BLaER1 treated with 17β-estradiol and CSF1 and Interleukin-3, amounts not matched to agents 10 nM and 100 nM (cell line): Measurements from ENCODE around the gene UQCRC1.

Experiments used
- H3K27ac ChIP-seq, 11 experiments: shearing (Covaris generic); formaldehyde crosslinking; 2 replicates each; pipeline ENCODE4 v1.8.1; 2022
- H3K27me3 ChIP-seq, 11 experiments: shearing (Covaris generic); formaldehyde crosslinking; 2 replicates each; pipeline ENCODE4 v1.8.1; 2022
- H3K36me3 ChIP-seq, 11 experiments: shearing (Covaris generic); formaldehyde crosslinking; 2 replicates each; pipeline ENCODE4 v1.8.1; 2022
- H3K4me1 ChIP-seq, 10 experiments: shearing (Covaris generic); formaldehyde crosslinking; 2 replicates each; pipeline ENCODE4 v1.8.1; 2022
- H3K4me2 ChIP-seq, 11 experiments: shearing (Covaris generic); formaldehyde crosslinking; 2 replicates each; pipeline ENCODE4 v1.8.1; 2022
- H3K4me3 ChIP-seq, 10 experiments: shearing (Covaris generic); formaldehyde crosslinking; 2 replicates each; pipeline ENCODE4 v1.8.1; 2022
- H3K9ac ChIP-seq, 11 experiments: shearing (Covaris generic); formaldehyde crosslinking; 2 replicates each; pipeline ENCODE4 v1.8.1; 2022
- H3K9me3 ChIP-seq, 11 experiments: shearing (Covaris generic); formaldehyde crosslinking; replicated peaks in 1 of 11; 2 replicates each; pipeline ENCODE4 v1.8.1; 2022
- H4K20me1 ChIP-seq, 11 experiments: shearing (Covaris generic); formaldehyde crosslinking; 2 replicates each; pipeline ENCODE4 v1.8.1; 2022
- Cebpa-rat ChIP-seq, 11 experiments: shearing (Covaris generic); IDR thresholded peaks; 2 replicates each; pipeline ENCODE4 v1.8.1; 2022

Gene UQCRC1

DNA sequence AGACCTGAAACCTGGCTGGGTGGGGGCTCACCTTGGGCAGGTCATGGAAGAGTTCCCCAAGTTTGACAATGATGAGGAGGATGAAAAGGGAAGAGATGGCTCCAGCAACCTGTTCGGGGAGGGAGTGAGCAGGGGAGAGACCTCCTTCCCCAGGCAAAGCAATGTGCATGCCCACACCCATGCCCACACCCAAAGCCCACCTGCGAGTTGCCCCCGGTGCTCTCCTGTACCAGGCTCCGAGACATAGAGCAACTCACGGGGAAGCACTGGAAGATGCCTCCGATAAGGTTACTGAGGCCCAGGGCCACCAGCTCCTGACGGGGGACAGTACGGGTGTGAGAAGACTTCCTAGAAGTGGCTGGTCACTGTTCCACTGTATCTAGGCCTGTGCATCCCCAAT lies 21.0 kb upstream of the UQCRC1 start:
- peaks cover 33 to 87% (median 79%) of the 10 kb centered on the region in 11 experiments for H3K36me3 ChIP-seq
- no peak overlapping the region for H3K4me3 ChIP-seq
- H3K27ac ChIP-seq: no peak overlapping the region
- H4K20me1 ChIP-seq: peaks cover 0 to 58% (median 15%) of the 10 kb centered on the region in 11 experiments; a peak in 15 of 22 replicates
- no peak for TF ChIP-seq Cebpa-rat (IDR thresholded peaks at IDR 0.05)
- no peak overlapping the region for H3K4me2 ChIP-seq
- no peak overlapping the region for H3K9ac ChIP-seq
- H3K27me3 ChIP-seq: no peaks in the 10 kb centered on the region
- H3K9me3 ChIP-seq: no peaks in the 10 kb centered on the region
- H3K4me1 ChIP-seq: peaks cover 9 to 21% (median 15%) of the 10 kb centered on the region in 10 experiments

DNA sequence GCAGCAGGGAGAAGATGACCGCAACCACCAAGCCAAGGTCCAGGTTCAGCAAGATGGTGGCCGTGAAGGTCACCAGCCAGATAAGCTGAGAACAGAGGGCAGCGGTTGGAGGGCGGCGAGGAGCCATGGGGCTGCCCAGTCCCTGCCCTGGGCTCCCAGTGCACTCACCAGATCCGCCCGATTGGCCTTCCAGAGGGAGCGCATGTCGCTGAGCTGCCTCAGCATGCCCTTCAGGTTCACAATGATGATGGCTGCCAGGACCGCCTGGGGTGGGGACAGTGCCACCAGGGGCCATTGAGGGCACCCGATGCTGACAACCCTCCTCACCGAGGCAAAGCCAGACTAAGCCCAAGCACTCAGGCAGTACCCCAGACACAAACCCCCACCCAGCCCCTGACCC lies 20.4 kb upstream of the UQCRC1 start:
- Histone ChIP-seq H3K4me3 (no peak overlapping the region), H3K27me3 (no peaks in the 10 kb centered on the region), H3K9me3 (no peaks in the 10 kb centered on the region), H3K4me1 (peaks cover 9 to 20% (median 15%) of the 10 kb centered on the region in 10 experiments), H3K4me2 (no peak overlapping the region), H3K27ac (no peak overlapping the region), H4K20me1 (peaks cover 0 to 58% (median 15%) of the 10 kb centered on the region in 11 experiments; a peak in 15 of 22 replicates), H3K36me3 (peaks cover 33 to 92% (median 84%) of the 10 kb centered on the region in 11 experiments), H3K9ac (no peak overlapping the region)
- TF ChIP-seq Cebpa-rat (IDR thresholded peaks at IDR 0.05): no peak

- H3K27ac ChIP-seq: no peak overlapping the region
- no peak overlapping the region for H3K4me2 ChIP-seq
- no peaks in the 10 kb centered on the region for H3K27me3 ChIP-seq
- TF ChIP-seq Cebpa-rat (IDR thresholded peaks at IDR 0.05): no peak
- H3K4me3 ChIP-seq: no peak overlapping the region
- peaks cover 0 to 14% (median 4%) of the 10 kb centered on the region in 10 experiments; a peak in 10 of 20 replicates for H3K4me1 ChIP-seq
- no peak overlapping the region; a peak in 1 of 22 replicates for H3K9ac ChIP-seq
- peaks cover 33 to 94% (median 87%) of the 10 kb centered on the region in 11 experiments for H3K36me3 ChIP-seq
- no peaks in the 10 kb centered on the region for H3K9me3 ChIP-seq
- peaks cover 0 to 46% (median 4%) of the 10 kb centered on the region in 11 experiments; a peak in 10 of 22 replicates for H4K20me1 ChIP-seq
Observed at GRCh38 chr3:48628277-48629017, 19.0 kb upstream of the UQCRC1 start.

- Histone ChIP-seq H3K36me3 (peaks cover 19 to 69% (median 59%) of the 10 kb centered on the region in 11 experiments), H3K9ac (no peak overlapping the region), H3K9me3 (peaks cover 0 to 5% (median 0%) of the 10 kb centered on the region in 11 experiments; a peak in 1 of 22 replicates), H3K4me3 (no peak overlapping the region), H3K4me1 (peaks cover 0 to 20% (median 12%) of the 10 kb centered on the region in 10 experiments; a peak in 12 of 20 replicates), H3K27me3 (no peaks in the 10 kb centered on the region), H3K4me2 (no peak overlapping the region), H4K20me1 (peaks cover 0 to 19% (median 0%) of the 10 kb centered on the region in 11 experiments; a peak in 2 of 22 replicates), H3K27ac (no peak overlapping the region)
- TF ChIP-seq Cebpa-rat (IDR thresholded peaks at IDR 0.05): no peak
Observed at GRCh38 chr3:48625600-48625999, 16.2 kb upstream of the UQCRC1 start.

DNA sequence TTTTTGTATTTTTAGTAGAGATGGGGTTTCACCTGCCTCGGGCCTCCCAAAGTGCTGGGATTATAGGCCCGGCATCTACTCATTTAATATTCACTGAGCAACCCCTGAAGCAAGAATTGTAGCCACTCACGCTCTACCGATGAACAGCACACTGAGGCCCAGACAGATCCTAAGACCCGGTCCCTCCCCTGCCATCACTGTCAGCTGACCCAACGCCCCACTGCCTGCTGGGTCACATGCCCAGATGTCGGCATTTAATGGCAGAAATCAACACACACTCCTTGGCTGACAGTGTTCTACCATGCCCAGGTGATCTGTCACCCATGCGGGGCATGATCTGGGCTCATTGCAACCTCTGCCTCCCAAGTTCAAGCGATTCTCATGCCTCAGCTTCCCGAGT lies 15.3 kb upstream of the UQCRC1 start:
- Histone ChIP-seq H4K20me1 (peaks cover 0 to 19% (median 0%) of the 10 kb centered on the region in 11 experiments; a peak in 2 of 22 replicates), H3K27me3 (no peaks in the 10 kb centered on the region), H3K27ac (no peak overlapping the region), H3K36me3 (peaks cover 16 to 67% (median 52%) of the 10 kb centered on the region in 11 experiments), H3K4me1 (peaks cover 0 to 20% (median 12%) of the 10 kb centered on the region in 10 experiments; a peak in 12 of 20 replicates), H3K4me2 (no peak overlapping the region), H3K9me3 (peaks cover 0 to 13% (median 0%) of the 10 kb centered on the region in 11 experiments; a peak in 9 of 22 replicates), H3K9ac (no peak overlapping the region), H3K4me3 (no peak overlapping the region)
- no peak for TF ChIP-seq Cebpa-rat (IDR thresholded peaks at IDR 0.05)

DNA sequence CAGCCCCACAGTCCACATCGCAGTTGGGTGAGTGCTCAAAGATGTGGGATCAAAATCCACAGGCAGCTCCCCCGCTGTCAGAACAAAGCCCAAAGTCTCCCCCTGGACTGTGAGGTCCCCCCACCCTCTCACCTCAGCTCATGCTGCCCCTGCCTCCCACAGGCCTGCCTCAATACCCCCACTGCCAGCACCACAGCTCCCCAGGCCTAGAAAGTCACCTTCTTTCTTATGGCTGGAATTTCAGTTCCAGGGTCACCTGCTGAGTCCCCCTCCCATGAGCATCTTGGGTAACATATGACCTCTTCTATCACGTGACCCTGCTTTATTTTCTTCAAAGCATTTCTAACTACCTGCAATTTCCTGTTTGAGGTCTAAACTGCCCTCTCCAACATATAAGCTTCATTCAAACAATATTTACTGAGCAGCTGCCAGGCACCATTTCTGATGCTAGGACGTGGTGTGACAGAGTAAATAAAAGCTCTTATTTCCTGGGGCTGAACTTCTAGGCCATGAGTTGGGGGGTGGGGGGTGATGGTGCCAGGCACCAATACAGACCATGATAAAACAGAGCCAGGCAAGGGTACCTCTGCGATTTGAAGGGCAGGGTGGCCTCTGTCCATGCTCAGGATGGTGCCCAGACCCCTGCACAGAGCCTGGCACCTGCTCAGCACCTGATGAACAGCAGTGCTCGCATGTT lies 14.6 kb upstream of the UQCRC1 start:
- no peak overlapping the region for H3K27ac ChIP-seq
- peak overlapping the region in 2 of 11 experiments; percentile 39 to 45; a peak in 2 of 22 replicates for H3K4me2 ChIP-seq
- H4K20me1 ChIP-seq: peaks cover 0 to 19% (median 0%) of the 10 kb centered on the region in 11 experiments; a peak in 2 of 22 replicates
- peaks cover 0 to 21% (median 6%) of the 10 kb centered on the region in 11 experiments; a peak in 18 of 22 replicates for H3K9me3 ChIP-seq
- peaks cover 16 to 63% (median 47%) of the 10 kb centered on the region in 11 experiments for H3K36me3 ChIP-seq
- peaks cover 0 to 20% (median 12%) of the 10 kb centered on the region in 10 experiments; a peak in 12 of 20 replicates for H3K4me1 ChIP-seq
- H3K4me3 ChIP-seq: no peak overlapping the region
- no peaks in the 10 kb centered on the region for H3K27me3 ChIP-seq
- TF ChIP-seq Cebpa-rat (IDR thresholded peaks at IDR 0.05): no peak
- H3K9ac ChIP-seq: no peak overlapping the region

GRCh38 chr3:48621461-48621869 lies 12.0 kb upstream of the UQCRC1 start, which contains the start of gene TMEM89:
Gene TMEM89 (minus strand): TSS chr3:48621769. CDS start chr3:48621756, 13 bp downstream.
- peaks cover 24 to 46% (median 32%) of the 10 kb centered on the region in 11 experiments for H3K9me3 ChIP-seq
- no peak within 1 kb of the TSS for H3K4me3 ChIP-seq
- H3K27ac ChIP-seq: no peak within 1 kb of the TSS
- peaks cover 0 to 8% (median 0%) of the 10 kb centered on the region in 11 experiments; a peak in 1 of 22 replicates for H4K20me1 ChIP-seq
- H3K36me3 ChIP-seq: peaks cover 10 to 50% (median 39%) of the 10 kb centered on the region in 11 experiments
- 0 out of 22 replicates have a peak within 1 kb of the TSS, but pooled peaks of 1 of the 11 experiments have one; percentile 13 for H3K9ac ChIP-seq
- H3K4me1 ChIP-seq: peaks cover 0 to 18% (median 12%) of the 10 kb centered on the region in 10 experiments; a peak in 12 of 20 replicates
- H3K27me3 ChIP-seq: no peaks in the 10 kb centered on the region
- peak within 1 kb of the TSS in 7 of 11 experiments; percentile 12 to 46 (median 34); a peak in 3 of 22 replicates for H3K4me2 ChIP-seq
- TF ChIP-seq Cebpa-rat (IDR thresholded peaks at IDR 0.05): no peak

DNA sequence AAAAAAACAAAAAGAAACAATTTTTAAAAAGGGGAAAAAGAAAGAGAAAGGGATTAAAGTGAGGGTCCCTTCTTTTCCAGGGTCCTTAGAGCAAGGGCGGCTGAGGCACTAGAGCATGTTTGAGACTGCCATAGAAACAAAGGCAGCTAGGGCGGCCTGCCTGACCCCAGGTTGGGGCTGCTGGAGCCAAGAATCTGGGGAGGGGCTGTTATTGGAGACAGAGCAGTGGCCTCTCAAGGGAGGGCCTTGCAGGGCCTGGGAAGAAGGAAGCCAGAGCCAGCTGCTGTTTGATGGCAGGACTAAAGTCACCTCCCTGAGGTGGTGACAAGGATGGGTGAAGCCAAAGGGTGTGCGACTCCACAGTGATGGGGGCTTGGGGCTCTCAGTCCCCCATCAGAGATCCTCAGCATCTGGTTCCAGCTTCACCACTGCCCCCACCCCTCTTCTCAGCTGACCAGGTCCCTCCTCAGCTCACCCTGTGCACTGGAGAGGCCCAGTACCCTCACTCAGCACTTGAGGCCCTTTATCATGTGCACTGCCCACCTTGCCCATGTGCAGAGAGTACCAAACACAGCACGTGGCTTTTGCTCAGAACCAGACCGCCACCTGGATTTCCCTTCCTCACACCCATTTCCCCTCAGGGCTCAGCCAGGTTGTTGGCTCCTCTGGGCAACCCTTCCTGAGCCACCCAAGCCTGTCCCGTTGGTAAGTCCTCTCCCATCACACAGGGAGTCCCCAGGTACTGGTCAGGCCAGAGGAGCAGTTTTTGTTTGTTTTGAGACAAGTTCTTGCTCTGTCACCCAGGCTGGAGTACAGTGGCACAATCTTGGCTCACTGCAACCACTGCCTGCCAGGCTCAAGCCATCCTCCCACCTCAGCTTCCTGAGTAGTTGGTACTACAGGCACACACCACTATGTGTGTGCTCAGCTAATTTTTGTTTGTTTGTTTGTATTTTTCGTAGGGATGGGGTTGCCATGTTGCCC lies 10.4 kb upstream of the UQCRC1 start:
- no peak overlapping the region for H3K9ac ChIP-seq
- H4K20me1 ChIP-seq: no peaks in the 10 kb centered on the region
- H3K36me3 ChIP-seq: peaks cover 2 to 37% (median 22%) of the 10 kb centered on the region in 11 experiments; a peak in 18 of 22 replicates
- no peak overlapping the region for H3K4me2 ChIP-seq
- H3K27ac ChIP-seq: no peak overlapping the region; a peak in 1 of 22 replicates
- no peaks in the 10 kb centered on the region for H3K27me3 ChIP-seq
- no peak overlapping the region for H3K4me3 ChIP-seq
- TF ChIP-seq Cebpa-rat (IDR thresholded peaks at IDR 0.05): no peak
- peaks cover 31 to 60% (median 44%) of the 10 kb centered on the region in 11 experiments for H3K9me3 ChIP-seq
- H3K4me1 ChIP-seq: peaks cover 0 to 22% (median 12%) of the 10 kb centered on the region in 10 experiments; a peak in 16 of 20 replicates
